Breast epithelium (tissue), 3 donors: ENCODE data around the gene ESRRA.

Experiments used
- CTCF ChIP-seq, 3 donors: fragments of 450-650 bp; IDR thresholded peaks; one replicate each; pipeline ENCODE4 v1.5.1; 2016 to 2017; ENCODE audit warnings: antibody characterized with exemption in 3 of 3, mild to moderate bottlenecking in 3 of 3, moderate library complexity in 3 of 3
- POLR2A ChIP-seq: fragments of 450-650 bp; IDR thresholded peaks from one replicate; pipeline ENCODE4 v1.6.1; 2016; ENCODE audit warnings: antibody characterized with exemption, mild to moderate bottlenecking, moderate library complexity
- POLR2AphosphoS5 ChIP-seq, 3 donors: sonication (generic); formaldehyde crosslinking; IDR thresholded peaks; one replicate each; pipeline ENCODE4 v1.6.1; 2017; ENCODE audit warnings: antibody characterized with exemption in 3 of 3

GRCh38 chr11:64364435-64364834 is 59.1 kb downstream of the ESRRA start:
- no peak for TF ChIP-seq CTCF (IDR thresholded peaks at IDR 0.05)
- no peak for TF ChIP-seq POLR2AphosphoS5 (IDR thresholded peaks at IDR 0.05)
- no peak for TF ChIP-seq POLR2A
